ENCODE measurements around the gene DNAJC4. TPM values are rescaled to one million over a fixed set of nuclear protein-coding genes. Genes with fewer than 3 reads are reported as not detected.

DNAJC4 gene
- total and polyA plus RNA-seq, 2 experiments from 2014 or later: 11.0 to 34.7 TPM

- H4K20me1 ChIP-seq (ENCODE audit: insufficient read depth): no peaks in the 10 kb centered on the region
- 1% methylated on average over 48 to 58 of the region's 58 CpGs for WGBS, 2 experiments (ENCODE audit: low coverage in 1 of 2, low lambda C conversion rate in 2 of 2, missing lambda C conversion rate in 2 of 2)
- H3K4me3 ChIP-seq: peak overlapping the region; percentile 87
- no peaks in the 10 kb centered on the region for H3K9me3 ChIP-seq (ENCODE audit: low read depth)
- peaks cover 30% of the 10 kb centered on the region for H3K79me2 ChIP-seq (ENCODE audit: insufficient read depth)
- H3K9me2 ChIP-seq (ENCODE audit: insufficient read depth): no peaks in the 10 kb centered on the region
- H3K27me3 ChIP-seq (replicated peaks; ENCODE audit: insufficient read depth): no peaks in the 10 kb centered on the region
- in situ Hi-C loops (cut with MboI): no loop called here
- H3F3A ChIP-seq (ENCODE audit: insufficient read depth): peaks cover 23% of the 10 kb centered on the region
- peak; percentile 100 for DNase-seq
- peak overlapping the region; percentile 83 for H3K4me2 ChIP-seq (ENCODE audit: unreplicated experiment)
- peak overlapping the region; percentile 62 for H2AFZ ChIP-seq
- H3K4me1 ChIP-seq (ENCODE audit: insufficient read depth): peaks cover 23% of the 10 kb centered on the region
- TF ChIP-seq EZH2phosphoT487 (IDR thresholded peaks at IDR 0.05; ENCODE audit: insufficient read depth, low read depth) (no peak), EZH2 (IDR thresholded peaks at IDR 0.05; ENCODE audit: insufficient read depth, poor library complexity, severe bottlenecking) (no peak)
- H3K9ac ChIP-seq: peak overlapping the region; percentile 84
- H3K27ac ChIP-seq: peak overlapping the region; percentile 83
- no peaks in the 10 kb centered on the region for H3K36me3 ChIP-seq (ENCODE audit: low read depth)
These were observed 39.3 kb downstream of the DNAJC4 start for GRCh38 chr11:64269540-64270220.

- TF ChIP-seq EZH2 (IDR thresholded peaks at IDR 0.05; ENCODE audit: insufficient read depth, poor library complexity, severe bottlenecking): no peak
These were observed 44.9 kb downstream of the DNAJC4 start for GRCh38 chr11:64275031-64275800.

GRCh38 chr11:64275841-64276240 is 45.5 kb downstream of the DNAJC4 start:
- Histone ChIP-seq H3K9me2 (ENCODE audit: insufficient read depth) (no peaks in the 10 kb centered on the region), H3K27ac (peak overlapping the region; percentile 34; the same call in 1 of the 2 replicates), H3K36me3 (ENCODE audit: low read depth) (0 out of 2 replicates have a peak, but pooled peaks cover 4% of the 10 kb centered on the region), H4K20me1 (ENCODE audit: insufficient read depth) (no peaks in the 10 kb centered on the region), H3K79me2 (ENCODE audit: insufficient read depth) (peaks cover 34% of the 10 kb centered on the region), H3K4me2 (ENCODE audit: unreplicated experiment) (no peak overlapping the region), H2AFZ (no peak overlapping the region), H3K9ac (no peak overlapping the region), H3F3A (ENCODE audit: insufficient read depth) (peaks cover 36% of the 10 kb centered on the region), H3K27me3 (replicated peaks; ENCODE audit: insufficient read depth) (no peaks in the 10 kb centered on the region), H3K4me1 (ENCODE audit: insufficient read depth) (peaks cover 21% of the 10 kb centered on the region), H3K4me3 (no peak overlapping the region), H3K9me3 (ENCODE audit: low read depth) (no peaks in the 10 kb centered on the region)
- TF ChIP-seq EZH2 (IDR thresholded peaks at IDR 0.05; ENCODE audit: insufficient read depth, poor library complexity, severe bottlenecking) (no peak), EZH2phosphoT487 (IDR thresholded peaks at IDR 0.05; ENCODE audit: insufficient read depth, low read depth) (no peak)
- WGBS, 2 experiments (ENCODE audit: low coverage in 1 of 2, low lambda C conversion rate in 2 of 2, missing lambda C conversion rate in 2 of 2): 82 to 83% methylated on average over 2 of the region's 2 CpGs
- DNase-seq: no peak
- in situ Hi-C loops (cut with MboI): no loop called here

More at GRCh38 chr11:64275031-64275800, 44.9 kb downstream of the DNAJC4 start:
- Histone ChIP-seq H3K36me3 (ENCODE audit: low read depth) (0 out of 2 replicates have a peak, but pooled peaks cover 4% of the 10 kb centered on the region), H3K27me3 (replicated peaks; ENCODE audit: insufficient read depth) (no peaks in the 10 kb centered on the region), H3K4me2 (ENCODE audit: unreplicated experiment) (no peak overlapping the region), H3K9me3 (ENCODE audit: low read depth) (no peaks in the 10 kb centered on the region), H3K4me1 (ENCODE audit: insufficient read depth) (peaks cover 21% of the 10 kb centered on the region), H3K9me2 (ENCODE audit: insufficient read depth) (no peaks in the 10 kb centered on the region), H2AFZ (no peak overlapping the region), H3K4me3 (no peak overlapping the region), H3F3A (ENCODE audit: insufficient read depth) (peaks cover 41% of the 10 kb centered on the region), H3K27ac (no peak overlapping the region), H3K79me2 (ENCODE audit: insufficient read depth) (peaks cover 34% of the 10 kb centered on the region), H3K9ac (no peak overlapping the region), H4K20me1 (ENCODE audit: insufficient read depth) (no peaks in the 10 kb centered on the region)
- 92% methylated on average over 13 to 15 of the region's 15 CpGs for WGBS, 2 experiments (ENCODE audit: low coverage in 1 of 2, low lambda C conversion rate in 2 of 2, missing lambda C conversion rate in 2 of 2)
- DNase-seq: no peak
- in situ Hi-C loops (cut with MboI): no loop called here

- 18 to 23% methylated on average over 17 of the region's 17 CpGs for WGBS, 2 experiments (ENCODE audit: low coverage in 1 of 2, low lambda C conversion rate in 2 of 2, missing lambda C conversion rate in 2 of 2)
- peak overlapping the region; percentile 84 for H3K27ac ChIP-seq
- peak overlapping the region; percentile 52 for H3K9ac ChIP-seq
- H3K4me3 ChIP-seq: peak overlapping the region; percentile 15; the same call in 1 of the 2 replicates
- peaks cover 32% of the 10 kb centered on the region for H3F3A ChIP-seq (ENCODE audit: insufficient read depth)
- H3K4me2 ChIP-seq (ENCODE audit: unreplicated experiment): peak overlapping the region; percentile 58
- peak; percentile 92 for DNase-seq
- H3K9me2 ChIP-seq (ENCODE audit: insufficient read depth): no peaks in the 10 kb centered on the region
- H3K9me3 ChIP-seq (ENCODE audit: low read depth): no peaks in the 10 kb centered on the region
- H4K20me1 ChIP-seq (ENCODE audit: insufficient read depth): no peaks in the 10 kb centered on the region
- 0 out of 2 replicates have a peak, but pooled peaks cover 4% of the 10 kb centered on the region for H3K36me3 ChIP-seq (ENCODE audit: low read depth)
- TF ChIP-seq EZH2 (IDR thresholded peaks at IDR 0.05; ENCODE audit: insufficient read depth, poor library complexity, severe bottlenecking): no peak
- no peaks in the 10 kb centered on the region for H3K27me3 ChIP-seq (replicated peaks; ENCODE audit: insufficient read depth)
- peaks cover 19% of the 10 kb centered on the region for H3K4me1 ChIP-seq (ENCODE audit: insufficient read depth)
- in situ Hi-C loops (cut with MboI): no loop called here
- H2AFZ ChIP-seq: peak overlapping the region; percentile 68
- peaks cover 37% of the 10 kb centered on the region for H3K79me2 ChIP-seq (ENCODE audit: insufficient read depth)
These were observed 46.5 kb downstream of the DNAJC4 start for GRCh38 chr11:64276653-64277431.
